Putamen (tissue), 1 donor: ENCODE measurements around the gene ATG13.
"Not testable (repeated sequence)": the region's sequence is repeated elsewhere in the genome, so short reads cannot be mapped to it uniquely, and the experiment has no call there.

Experiments
- DNase-seq: peaks from one replicate; pipeline ENCODE4 v3.0.0-alpha.2; 2016; ENCODE audit warnings: low spot score

Gene ATG13

GRCh38 chr11:46697723-46698122 lies 80.4 kb downstream of the ATG13 start:
- DNase-seq: no peak

GRCh38 chr11:46698597-46698996 lies 81.2 kb downstream of the ATG13 start:
- DNase-seq: no peak

GRCh38 chr11:46700241-46701077 lies 83.1 kb downstream of the ATG13 start, which contains the start of the genes ARHGAP1 and ZNF408:
Gene ARHGAP1, minus strand, starts transcription at chr11:46700619. Its CDS starts 4,512 bp downstream, at chr11:46696107.
Gene ZNF408, plus strand, starts transcription at chr11:46701031. Its CDS starts 17 bp downstream, at chr11:46701048.
- DNase-seq: peak; percentile 99

GRCh38 chr11:46701078-46701654 lies 83.8 kb downstream of the ATG13 start:
- no peak for DNase-seq

GRCh38 chr11:46705070-46705688 lies 87.8 kb downstream of the ATG13 start:
- DNase-seq: no peak

- DNase-seq: no peak
These were observed 89.5 kb downstream of the ATG13 start for GRCh38 chr11:46706886-46707285.

- not testable (repeated sequence) for DNase-seq
These were observed 92.0 kb downstream of the ATG13 start for GRCh38 chr11:46709351-46709750.

GRCh38 chr11:46710821-46711269 lies 93.5 kb downstream of the ATG13 start:
- DNase-seq: no peak

GRCh38 chr11:46711303-46711702 lies 94.0 kb downstream of the ATG13 start:
- DNase-seq: no peak

GRCh38 chr11:46712874-46713576 lies 95.7 kb downstream of the ATG13 start:
- DNase-seq: no peak

- DNase-seq: not testable (repeated sequence)
These were observed 100.4 kb downstream of the ATG13 start for GRCh38 chr11:46717825-46718154.

GRCh38 chr11:46718155-46719019 lies 101.0 kb downstream of the ATG13 start:
- no peak for DNase-seq

GRCh38 chr11:46719048-46719542 lies 101.7 kb downstream of the ATG13 start, which contains the start of gene F2:
Gene F2, plus strand, starts transcription at chr11:46719213. Its CDS starts 23 bp downstream, at chr11:46719236.
- DNase-seq: no peak

GRCh38 chr11:46719543-46720218 lies 102.3 kb downstream of the ATG13 start:
- DNase-seq: no peak

- DNase-seq: no peak
These were observed 103.9 kb downstream of the ATG13 start for GRCh38 chr11:46721286-46721685.

- no peak for DNase-seq
These were observed 105.4 kb downstream of the ATG13 start for GRCh38 chr11:46722566-46723358.

GRCh38 chr11:46723359-46723680 lies 106.0 kb downstream of the ATG13 start:
- no peak for DNase-seq

GRCh38 chr11:46724088-46724487 lies 106.7 kb downstream of the ATG13 start:
- no peak for DNase-seq
